ENCODE measurements around the gene PDK2.

The PDK2 gene

DNA sequence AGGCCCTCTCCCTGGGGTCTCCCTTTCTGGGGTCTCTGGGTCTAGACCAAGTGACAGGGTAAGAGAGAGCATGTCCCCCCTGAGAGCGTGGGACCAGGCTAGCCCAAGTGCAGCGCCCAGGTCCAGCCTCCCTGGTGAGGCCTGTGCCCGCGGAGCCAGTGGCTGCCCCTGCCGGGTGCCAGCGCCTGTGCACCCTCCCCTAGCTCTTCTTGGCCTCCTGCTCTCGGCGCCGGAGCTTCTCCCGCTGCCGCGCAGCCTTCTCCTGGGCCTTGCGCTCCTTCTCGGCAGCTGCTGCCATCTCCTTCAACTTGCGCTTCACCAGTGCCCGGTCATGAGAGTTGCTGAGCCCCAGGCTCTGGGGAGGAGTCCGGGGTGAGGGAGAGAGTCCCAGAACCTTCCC lies 17.5 kb downstream of the PDK2 start:
- no peak for DNase-seq (ENCODE audit: low read depth)
- TF ChIP-seq, protein P1, sequence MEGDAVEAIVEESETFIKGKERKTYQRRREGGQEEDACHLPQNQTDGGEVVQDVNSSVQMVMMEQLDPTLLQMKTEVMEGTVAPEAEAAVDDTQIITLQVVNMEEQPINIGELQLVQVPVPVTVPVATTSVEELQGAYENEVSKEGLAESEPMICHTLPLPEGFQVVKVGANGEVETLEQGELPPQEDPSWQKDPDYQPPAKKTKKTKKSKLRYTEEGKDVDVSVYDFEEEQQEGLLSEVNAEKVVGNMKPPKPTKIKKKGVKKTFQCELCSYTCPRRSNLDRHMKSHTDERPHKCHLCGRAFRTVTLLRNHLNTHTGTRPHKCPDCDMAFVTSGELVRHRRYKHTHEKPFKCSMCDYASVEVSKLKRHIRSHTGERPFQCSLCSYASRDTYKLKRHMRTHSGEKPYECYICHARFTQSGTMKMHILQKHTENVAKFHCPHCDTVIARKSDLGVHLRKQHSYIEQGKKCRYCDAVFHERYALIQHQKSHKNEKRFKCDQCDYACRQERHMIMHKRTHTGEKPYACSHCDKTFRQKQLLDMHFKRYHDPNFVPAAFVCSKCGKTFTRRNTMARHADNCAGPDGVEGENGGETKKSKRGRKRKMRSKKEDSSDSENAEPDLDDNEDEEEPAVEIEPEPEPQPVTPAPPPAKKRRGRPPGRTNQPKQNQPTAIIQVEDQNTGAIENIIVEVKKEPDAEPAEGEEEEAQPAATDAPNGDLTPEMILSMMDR (conservative IDR thresholded peaks at IDR 0.05; ENCODE audit: control insufficient read depth, insufficient read depth, low read depth, low read length) = no peak
- H3K4me3 ChIP-seq (ENCODE audit: control insufficient read depth, low read depth, low read length) = no peak overlapping the region

DNA sequence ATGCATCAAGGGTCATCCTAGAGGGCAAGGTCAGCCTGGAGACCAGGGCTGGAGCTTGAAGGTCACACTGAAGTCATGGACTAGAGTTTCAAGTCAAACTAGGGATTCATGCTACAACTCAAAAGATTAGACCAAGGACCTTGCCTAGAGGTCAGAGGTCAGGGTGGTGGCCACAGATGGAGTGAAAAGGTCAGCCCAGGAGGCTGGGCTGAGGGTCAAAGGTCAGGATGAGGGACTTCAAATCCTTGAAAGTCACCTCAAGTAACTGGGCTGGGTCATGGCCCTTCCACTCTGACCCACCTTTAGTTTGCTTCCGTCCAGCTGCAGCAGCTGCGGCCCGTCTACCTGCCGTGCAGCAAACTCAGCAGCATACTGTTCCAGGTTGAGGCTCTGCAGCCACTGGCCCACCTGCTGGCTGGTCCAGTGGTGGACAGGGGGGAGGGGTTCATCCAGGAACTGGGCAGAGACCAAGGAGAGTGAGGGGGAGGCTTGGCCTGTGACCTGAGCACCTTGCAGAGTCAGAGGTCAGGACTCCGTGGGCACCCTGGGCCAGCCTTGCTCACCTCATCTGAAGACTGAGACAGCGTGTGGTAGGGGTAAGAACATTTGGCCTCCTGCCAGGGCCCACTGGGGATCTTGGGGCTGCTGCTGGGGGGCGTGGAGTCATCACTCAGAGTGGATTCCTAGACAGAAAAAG lies 18.6 kb downstream of the PDK2 start:
- TF ChIP-seq, protein P1 (conservative IDR thresholded peaks at IDR 0.05; ENCODE audit: control insufficient read depth, insufficient read depth, low read depth, low read length) = no peak
- DNase-seq (ENCODE audit: low read depth) = no peak
- no peak overlapping the region for H3K4me3 ChIP-seq (ENCODE audit: control insufficient read depth, low read depth, low read length)

DNA sequence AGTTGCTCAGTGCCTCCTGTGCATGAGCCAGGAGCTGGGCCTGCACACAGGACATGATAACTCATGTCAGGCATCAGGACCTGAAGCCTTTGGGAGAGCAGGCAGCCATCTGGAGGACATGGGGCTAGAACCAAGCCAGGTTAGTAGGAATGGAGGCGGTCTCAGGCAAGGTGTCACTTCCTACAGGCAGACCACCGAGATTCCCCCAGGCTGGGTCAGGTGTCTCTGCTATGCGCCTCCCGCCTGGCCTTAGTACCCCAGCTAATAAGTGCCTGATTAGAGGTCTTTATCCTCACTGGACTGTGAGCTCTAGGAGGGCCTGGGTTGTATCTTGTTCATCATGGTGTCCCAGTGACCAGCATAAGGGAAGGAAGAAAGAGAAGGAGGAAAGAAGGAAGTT lies 19.2 kb downstream of the PDK2 start:
- no peak for DNase-seq (ENCODE audit: low read depth)
- H3K4me3 ChIP-seq (ENCODE audit: control insufficient read depth, low read depth, low read length) = no peak overlapping the region
- TF ChIP-seq, protein P1 (conservative IDR thresholded peaks at IDR 0.05; ENCODE audit: control insufficient read depth, insufficient read depth, low read depth, low read length) = no peak

DNA sequence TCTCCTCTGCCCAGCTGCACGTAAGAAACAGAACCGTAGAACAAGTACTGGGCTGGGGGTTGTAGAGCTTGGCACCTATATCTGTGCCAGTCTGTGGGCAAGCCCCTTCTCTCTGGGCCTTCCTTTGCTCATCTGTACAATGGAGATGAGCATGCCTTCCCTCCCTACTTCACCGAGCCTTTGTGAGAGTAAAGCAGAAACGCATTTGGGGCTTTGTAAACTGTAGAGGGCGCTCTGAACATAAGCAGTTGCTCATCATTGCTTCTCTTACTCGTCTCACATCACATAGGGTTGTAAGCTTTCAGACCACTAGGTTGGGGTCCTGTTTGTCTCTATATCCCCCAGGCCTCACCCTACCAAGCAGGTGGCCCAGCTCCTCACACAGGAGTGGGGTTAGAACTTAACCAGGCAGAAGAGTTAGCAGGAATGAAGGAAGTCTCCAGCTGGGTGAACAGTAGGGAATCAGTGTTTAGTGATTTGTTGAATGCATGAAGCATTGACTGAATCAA lies 19.8 kb downstream of the PDK2 start:
- peak; percentile 74 for DNase-seq (ENCODE audit: low read depth)
- H3K4me3 ChIP-seq (ENCODE audit: control insufficient read depth, low read depth, low read length) = no peak overlapping the region
- TF ChIP-seq, protein P1 (conservative IDR thresholded peaks at IDR 0.05; ENCODE audit: control insufficient read depth, insufficient read depth, low read depth, low read length) = peak; percentile 94

DNA sequence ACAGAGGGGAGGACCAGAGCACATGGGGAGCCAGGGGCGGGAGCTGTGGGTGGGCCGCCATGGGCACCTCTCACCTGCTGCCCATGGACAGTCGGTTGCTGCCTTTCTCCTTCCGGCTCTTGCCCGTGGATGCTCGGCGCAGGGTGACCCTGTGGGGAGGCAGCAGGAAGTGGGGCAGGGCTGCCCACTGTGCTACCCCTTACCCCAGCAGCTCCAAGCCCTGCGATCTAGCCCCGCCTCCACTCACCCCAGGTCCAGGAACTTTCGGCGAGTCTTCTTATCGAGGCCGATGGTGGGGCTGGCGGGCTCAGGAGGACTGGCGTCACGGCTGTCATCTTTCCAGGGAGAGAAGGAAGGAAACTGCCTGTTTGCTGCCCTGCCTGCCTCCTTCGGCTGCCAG lies 20.6 kb downstream of the PDK2 start:
- TF ChIP-seq, protein P1 (conservative IDR thresholded peaks at IDR 0.05; ENCODE audit: control insufficient read depth, insufficient read depth, low read depth, low read length) = no peak
- H3K4me3 ChIP-seq (ENCODE audit: control insufficient read depth, low read depth, low read length) = no peak overlapping the region
- DNase-seq (ENCODE audit: low read depth) = no peak

DNA sequence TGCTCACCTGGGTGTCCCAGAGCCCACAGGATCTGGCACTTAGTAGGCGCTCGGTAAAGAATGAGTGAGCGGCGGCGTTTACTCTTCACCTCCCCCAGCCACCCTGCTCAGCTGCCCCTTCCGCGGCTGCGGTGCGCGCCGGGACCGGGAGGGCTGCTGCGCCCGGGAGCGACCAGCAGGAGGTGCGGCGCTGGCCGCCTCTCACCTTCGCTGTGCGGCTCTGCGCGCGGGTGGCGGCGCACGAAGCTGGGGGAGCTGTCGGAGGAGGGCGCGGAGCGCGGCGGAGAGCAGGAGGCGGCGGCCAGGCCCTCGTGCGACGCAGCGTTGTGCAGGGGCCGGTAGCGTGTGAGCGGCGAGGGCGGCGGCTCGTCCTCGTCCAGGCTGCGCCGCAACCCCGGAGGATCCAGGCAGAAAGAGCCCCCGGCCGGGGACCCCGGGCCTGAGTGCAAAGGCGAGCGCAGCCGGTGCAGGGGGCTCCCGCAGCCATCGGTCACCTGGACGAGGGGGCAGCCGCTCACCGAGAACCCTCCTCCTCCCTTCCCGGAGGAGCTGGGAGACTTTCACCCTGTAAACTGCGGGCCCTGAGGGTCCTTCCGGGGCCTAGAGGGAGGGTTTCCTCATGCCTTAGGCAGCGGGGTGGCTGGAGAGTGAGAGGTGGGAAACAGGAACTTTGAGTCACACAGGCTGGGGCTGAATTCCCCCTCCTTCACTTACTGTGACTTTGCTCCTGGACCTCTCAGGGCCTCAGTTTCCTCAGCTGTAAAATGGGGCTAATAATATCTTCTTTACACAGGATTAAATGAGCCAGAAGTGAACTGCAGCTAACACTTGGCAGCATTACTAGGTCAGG lies 22.3 kb downstream of the PDK2 start:
- no peak overlapping the region for H3K4me3 ChIP-seq (ENCODE audit: control insufficient read depth, low read depth, low read length)
- peak; percentile 48 for DNase-seq (ENCODE audit: low read depth)
- TF ChIP-seq, protein P1 (conservative IDR thresholded peaks at IDR 0.05; ENCODE audit: control insufficient read depth, insufficient read depth, low read depth, low read length) = no peak

Data from fibroblast of mammary gland (primary cell).